Kidney capillary endothelial cell (primary cell): Measurements from ENCODE around the gene MRPS26.
"Not testable (repeated sequence)": the region's sequence is repeated elsewhere in the genome, so short reads cannot be mapped to it uniquely, and the experiment has no call there.

Experiments
- DNase-seq: peaks from one replicate; pipeline ENCODE4 v3.0.0-alpha.2; 2018; ENCODE audit warnings: low spot score

MRPS26 gene

DNA sequence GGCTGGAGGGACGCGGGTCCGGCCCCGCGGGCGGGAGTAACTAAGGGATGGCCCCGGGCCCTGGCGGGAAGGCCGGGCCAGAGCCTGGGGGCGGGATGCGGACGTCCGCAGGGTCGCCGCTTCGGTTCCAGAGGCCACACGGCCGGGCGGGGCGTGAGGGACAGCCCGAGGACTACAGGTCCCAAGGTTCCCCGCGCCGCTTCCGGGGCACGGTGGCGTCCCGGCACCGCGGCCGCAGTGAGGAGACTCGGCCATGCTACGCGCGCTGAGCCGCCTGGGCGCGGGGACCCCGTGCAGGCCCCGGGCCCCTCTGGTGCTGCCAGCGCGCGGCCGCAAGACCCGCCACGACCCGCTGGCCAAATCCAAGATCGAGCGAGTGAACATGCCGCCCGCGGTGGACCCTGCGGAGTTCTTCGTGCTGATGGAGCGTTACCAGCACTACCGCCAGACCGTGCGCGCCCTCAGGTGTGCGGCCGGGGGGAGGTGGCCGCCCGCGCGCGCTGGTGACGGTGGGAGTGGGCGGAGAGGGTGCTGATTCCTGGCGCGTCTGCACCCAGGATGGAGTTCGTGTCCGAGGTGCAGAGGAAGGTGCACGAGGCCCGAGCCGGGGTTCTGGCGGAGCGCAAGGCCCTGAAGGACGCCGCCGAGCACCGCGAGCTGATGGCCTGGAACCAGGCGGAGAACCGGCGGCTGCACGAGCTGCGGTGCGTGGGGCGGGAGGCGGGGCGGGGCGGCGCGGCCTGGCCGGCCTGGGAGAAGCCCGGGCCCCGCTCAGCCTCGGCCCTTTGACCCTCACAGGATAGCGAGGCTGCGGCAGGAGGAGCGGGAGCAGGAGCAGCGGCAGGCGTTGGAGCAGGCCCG, at the start of gene MRPS26:
MRPS26 (plus strand) TSS at position 237 of the 861 bp plus-strand sequence; CDS start at position 254, 17 bp downstream.
- DNase-seq, result peak; percentile 77

- no peak for DNase-seq
These were observed 47.1 kb upstream of the MRPS26 start for GRCh38 chr20:2998728-2999127.

- DNase-seq, result no peak
These were observed 44.9 kb upstream of the MRPS26 start for GRCh38 chr20:3000852-3001523.

- DNase-seq, result no peak
These were observed 42.4 kb upstream of the MRPS26 start for GRCh38 chr20:3003416-3003815.

DNA sequence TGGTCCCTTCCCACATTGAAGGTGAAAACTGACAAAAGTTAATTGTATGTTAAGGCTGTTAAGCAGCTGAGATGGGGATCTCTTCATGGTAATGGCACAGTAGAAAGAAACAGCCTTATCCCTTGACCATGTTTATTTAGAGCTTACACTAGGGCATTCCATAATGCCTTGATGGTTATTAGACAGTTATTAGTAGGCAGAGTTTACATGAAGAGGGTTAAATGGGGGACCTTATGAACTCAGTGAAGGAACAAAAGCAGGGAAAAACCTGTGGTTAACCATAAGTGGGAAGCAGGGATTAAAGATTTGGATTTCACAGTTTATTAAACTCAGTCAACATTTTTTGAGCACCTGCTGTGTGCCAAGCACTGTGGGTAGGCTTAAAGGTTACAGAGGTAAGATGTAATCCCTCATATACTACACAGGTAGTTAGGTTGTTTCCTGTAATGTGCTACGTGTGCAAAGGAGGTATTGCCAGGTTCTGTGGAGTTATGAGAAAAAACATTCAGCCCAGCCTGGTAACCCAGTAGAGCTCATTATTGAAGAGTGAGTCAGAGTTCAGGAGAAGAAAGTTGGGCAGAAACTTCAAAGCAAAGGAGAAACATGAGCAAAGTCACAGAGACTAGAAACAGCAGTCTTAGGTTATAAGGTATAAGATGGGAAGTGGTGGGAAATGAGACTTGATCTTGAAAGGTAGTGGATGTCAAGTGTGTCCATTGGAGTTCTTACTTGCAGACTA, 34.7 kb upstream of the MRPS26 start:
- no peak for DNase-seq

DNA sequence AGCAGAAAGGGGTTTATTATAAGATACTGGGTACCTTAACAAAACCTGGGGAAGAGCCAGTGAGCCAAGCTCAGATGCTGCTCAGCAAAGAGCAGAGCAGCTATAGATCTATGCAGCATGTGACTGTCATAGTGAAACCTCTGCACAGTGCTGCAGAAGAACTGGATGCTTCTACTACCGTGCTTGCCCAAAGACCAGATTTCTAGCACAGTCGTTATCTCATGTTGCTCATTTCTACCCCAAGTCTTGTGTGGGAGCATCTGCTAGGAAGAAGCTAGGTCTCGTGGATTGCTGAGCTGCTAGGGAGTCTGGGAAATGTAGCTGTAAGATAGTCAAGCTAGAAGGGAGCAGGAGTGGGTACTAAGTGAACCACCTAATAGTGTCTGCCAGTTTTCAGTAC, 34.1 kb upstream of the MRPS26 start:
- no peak for DNase-seq

DNA sequence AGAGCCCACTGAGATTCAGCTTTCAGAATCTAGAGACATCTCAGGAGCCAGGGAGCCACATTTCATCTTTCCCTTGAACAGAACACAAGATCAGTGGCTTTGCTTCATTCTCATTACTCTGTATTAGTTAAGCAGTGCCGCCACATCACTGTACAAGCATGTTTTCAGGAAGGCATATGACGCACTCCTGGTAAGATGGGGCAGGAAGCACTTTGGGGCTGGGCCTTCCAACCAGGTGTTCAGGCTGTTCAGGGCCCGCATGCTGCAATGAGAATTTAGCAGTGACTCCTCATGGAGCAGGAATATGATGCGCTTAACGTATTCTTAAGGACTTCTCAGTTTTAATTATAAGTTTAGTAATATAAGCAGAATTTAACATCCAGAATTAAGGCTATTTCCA, 32.1 kb upstream of the MRPS26 start:
- DNase-seq, result no peak

GRCh38 chr20:3014179-3014578, 31.7 kb upstream of the MRPS26 start:
- no peak for DNase-seq

- no peak for DNase-seq
These were observed 31.2 kb upstream of the MRPS26 start for GRCh38 chr20:3014662-3015061.

DNA sequence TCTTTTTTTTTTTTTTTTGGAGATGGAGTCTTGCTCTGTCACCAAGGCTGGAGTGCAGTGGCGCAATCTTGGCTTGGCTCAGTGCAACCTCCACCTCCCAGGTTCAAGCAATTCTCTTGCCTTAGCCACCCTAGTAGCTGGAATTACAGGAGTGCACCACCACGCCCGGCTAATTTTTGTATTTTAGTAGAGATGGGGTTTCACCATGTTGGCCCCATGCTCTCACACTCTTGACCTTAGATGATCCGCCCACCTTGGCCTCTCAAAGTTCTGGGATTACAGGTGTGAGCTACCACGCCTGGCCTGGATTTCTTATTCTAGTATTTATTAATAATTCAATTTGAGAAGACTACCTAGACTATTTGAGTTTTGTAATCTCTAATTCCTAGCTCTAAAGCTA, 30.6 kb upstream of the MRPS26 start:
- not testable (repeated sequence) for DNase-seq

DNA sequence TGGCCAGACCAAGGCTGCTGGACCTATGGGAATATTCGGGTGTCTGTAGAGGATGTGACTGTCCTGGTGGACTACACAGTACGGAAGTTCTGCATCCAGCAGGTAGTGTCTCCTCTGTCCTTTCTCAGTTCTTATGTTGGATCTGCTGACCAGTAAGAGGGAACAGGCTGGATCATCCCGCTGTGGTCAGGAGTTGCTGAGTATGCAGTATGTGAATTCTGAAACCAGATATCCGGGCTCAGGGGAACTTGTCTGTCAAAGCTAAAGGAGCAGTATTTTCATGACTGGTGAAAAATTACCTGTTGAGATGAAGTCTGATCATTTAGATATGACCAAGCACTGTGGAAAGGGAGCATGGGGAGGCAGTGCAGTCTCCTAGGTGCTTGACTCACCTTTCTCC, 24.5 kb upstream of the MRPS26 start:
- no peak for DNase-seq

- no peak for DNase-seq
These were observed 24.1 kb upstream of the MRPS26 start for GRCh38 chr20:3021777-3022176.

DNA sequence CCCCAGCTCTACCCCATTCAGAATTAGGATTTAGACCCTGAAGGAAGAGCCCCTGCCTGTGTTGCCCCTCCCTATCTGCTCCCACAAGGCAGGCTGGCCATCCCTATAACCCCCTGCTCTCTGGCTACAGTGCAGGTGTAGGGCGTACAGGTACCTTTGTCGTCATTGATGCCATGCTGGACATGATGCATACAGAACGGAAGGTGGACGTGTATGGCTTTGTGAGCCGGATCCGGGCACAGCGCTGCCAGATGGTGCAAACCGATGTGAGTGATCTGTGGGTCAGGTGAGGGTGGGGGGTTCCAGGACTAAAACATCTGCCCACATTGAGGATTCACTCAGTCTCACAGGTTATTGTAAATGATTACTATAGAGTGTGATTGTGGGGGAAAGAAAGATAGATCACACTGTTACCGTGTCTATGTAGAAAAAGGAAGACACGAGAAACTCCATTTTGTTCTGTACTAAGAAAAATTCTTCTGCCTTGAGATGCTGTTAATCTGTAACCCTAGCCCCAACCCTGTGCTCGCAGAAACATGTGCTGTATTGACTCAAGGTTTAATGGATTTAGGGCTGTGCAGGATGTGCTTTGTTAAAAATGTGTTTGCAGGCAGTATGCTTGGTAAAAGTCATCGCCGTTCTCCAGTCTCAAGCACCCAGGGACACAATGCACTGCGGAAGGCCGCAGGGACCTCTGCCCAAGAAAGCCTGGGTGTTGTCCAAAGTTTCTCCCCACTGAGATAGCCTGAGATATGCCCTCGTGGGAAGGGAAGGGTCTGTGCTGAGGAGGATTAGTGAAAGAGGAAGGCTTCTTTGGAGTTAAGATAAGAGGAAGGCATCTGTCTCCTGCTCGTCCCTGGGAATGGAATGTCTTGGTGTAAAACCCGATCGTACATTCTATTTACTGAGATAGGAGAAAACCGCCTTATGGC, 23.0 kb upstream of the MRPS26 start:
- not testable (repeated sequence) for DNase-seq

- no peak for DNase-seq
These were observed 17.9 kb upstream of the MRPS26 start for GRCh38 chr20:3027987-3028386.

DNA sequence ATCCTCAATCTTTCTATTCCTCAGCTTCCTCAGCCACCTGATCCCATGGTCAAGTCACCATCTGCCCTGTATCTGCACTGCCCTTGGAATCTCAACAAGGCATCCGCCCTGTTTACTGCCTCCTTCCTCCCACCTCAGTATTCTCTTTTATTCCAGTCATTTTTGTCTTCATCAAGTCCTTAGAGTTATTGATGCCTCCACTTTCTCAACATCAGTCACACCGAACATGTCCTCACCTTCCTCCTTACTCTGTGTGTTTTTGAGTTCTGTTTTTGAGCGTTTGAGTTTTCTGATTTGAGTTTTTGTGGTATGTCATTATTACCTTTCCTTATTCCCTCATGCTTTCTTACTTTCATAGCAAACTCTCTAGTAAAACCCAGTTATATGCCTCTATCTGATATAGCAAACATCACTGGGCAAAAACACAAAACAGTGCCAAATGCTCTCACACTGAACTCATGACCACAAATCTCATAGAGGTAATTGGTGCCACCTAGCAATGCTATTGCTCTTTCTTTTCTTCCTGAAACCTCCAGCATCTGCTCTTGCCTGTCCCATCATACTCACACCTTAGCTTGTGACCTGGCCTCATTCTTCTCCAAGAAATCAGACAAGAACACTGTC, 14.2 kb upstream of the MRPS26 start:
- DNase-seq, result no peak

DNA sequence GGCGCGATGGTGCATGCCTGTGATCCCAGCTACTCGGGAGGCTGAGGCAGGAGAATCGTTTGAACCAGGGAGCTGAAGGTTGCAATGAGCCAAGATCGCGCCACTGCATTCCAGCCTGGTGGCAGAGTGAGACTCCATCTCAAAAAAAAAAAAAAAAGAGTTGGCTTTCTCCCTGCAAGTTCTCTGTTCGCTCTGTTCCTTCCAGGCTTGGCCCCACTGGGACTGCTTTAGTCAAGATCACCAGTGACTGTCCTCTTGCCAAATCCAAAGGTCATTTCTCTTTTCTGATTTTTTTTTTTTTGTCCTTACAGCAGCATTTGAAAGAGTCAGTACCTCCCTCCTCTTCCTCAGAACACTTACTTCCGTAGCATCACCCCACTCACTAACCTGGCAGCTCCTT, 13.2 kb upstream of the MRPS26 start:
- DNase-seq, result no peak

GRCh38 chr20:3037654-3038053, 8.2 kb upstream of the MRPS26 start:
- no peak for DNase-seq

- no peak for DNase-seq
These were observed 7.4 kb upstream of the MRPS26 start for GRCh38 chr20:3038454-3038853.

GRCh38 chr20:3039426-3039825, 6.4 kb upstream of the MRPS26 start:
- no peak for DNase-seq

DNA sequence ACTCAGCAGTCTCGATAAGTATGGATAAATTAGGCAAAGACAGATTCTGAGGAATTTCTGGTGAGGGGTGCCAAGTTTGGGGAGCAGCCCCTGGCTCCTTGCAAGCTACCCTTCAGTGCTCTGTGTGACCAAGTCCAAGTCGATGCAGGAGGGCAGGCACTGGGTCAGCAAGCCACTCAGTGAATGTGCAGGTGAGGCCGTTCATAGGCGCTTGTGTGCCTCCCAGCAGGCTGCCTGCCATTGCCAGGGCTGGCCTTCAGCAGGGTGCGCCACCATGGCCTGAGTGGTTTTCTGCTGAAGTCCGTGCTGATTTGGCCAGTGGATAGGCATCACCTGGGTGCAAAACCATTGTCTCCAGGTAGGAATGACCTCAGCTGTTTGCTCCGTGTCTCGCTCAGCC, 5.8 kb upstream of the MRPS26 start:
- no peak for DNase-seq

DNA sequence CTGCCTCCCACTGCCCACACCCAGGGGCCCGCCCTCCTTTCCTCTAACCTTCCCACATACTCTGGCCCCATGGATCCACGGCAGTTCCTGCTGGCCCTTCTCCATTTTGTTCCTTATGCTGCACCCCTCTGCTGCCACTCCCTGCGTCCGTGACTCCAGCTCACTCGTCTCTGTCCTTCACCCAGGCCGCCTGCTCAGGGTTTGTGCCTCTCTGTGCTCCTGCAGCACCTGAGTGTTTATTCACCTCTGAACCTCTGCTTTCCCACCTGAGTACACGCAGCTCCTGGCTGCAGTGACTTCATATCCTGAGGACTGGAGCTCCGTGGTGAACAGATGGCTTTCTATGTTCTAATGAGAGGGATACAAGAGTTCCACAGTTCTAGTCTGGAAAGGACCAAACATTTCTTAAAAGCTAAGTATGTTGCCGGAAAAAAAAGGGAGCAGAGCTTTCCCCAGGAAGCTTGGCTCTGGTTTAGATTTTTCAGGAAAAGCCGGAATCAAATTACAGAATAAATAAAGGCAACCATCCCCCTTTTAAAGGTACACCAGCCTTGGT, 3.9 kb upstream of the MRPS26 start:
- DNase-seq, result no peak
